ENCODE results near the gene RNF115. TPM values are rescaled to one million over a fixed set of nuclear protein-coding genes. Genes with fewer than 3 reads are reported as not detected.

Gene RNF115
- total and polyA plus RNA-seq, 4 donors: 3.2 to 10.0 (median 7.6) TPM

GRCh38 chr1:145849356-145850160 lies 25.7 kb upstream of the RNF115 start (continued):
- no peak for TF ChIP-seq JUND (IDR thresholded peaks at IDR 0.05)
- no peak for TF ChIP-seq YY1 (IDR thresholded peaks at IDR 0.05)
- no peak for TF ChIP-seq SP1 (IDR thresholded peaks at IDR 0.05)
- no peak for TF ChIP-seq EGR1 (IDR thresholded peaks at IDR 0.05; ENCODE audit: low read depth in 2 of 2)
- TF ChIP-seq CTCF (IDR thresholded peaks at IDR 0.05; ENCODE audit: low read depth, low read length, missing input control): no peak

GRCh38 chr1:145847827-145848226 lies 23.9 kb upstream of the RNF115 start:
- Histone ChIP-seq H3K4me3 (ENCODE audit: low read depth in 1 of 3, low read length in 3 of 3) (no peak overlapping the region), H3K27me3 (ENCODE audit: control insufficient read depth in 4 of 4, insufficient read depth in 4 of 4, low read length in 3 of 4) (no peaks in the 10 kb centered on the region), H3K9ac (ENCODE audit: low read depth in 1 of 2, low read length in 2 of 2) (no peak overlapping the region), H3K36me3 (ENCODE audit: control insufficient read depth in 4 of 4, insufficient read depth in 3 of 4, low read depth in 1 of 4, low read length in 3 of 4) (peaks cover 8 to 27% (median 16%) of the 10 kb centered on the region in 4 donors), H3K9me3 (ENCODE audit: control insufficient read depth in 4 of 4, low read length in 3 of 4) (no peaks in the 10 kb centered on the region), H3K4me1 (ENCODE audit: control insufficient read depth in 4 of 4, insufficient read depth in 4 of 4, low read length in 3 of 4) (peaks cover 5 to 13% (median 11%) of the 10 kb centered on the region in 4 donors), H3K27ac (ENCODE audit: low read depth in 1 of 2, low read length in 2 of 2) (no peak overlapping the region)
- no peak for DNase-seq (ENCODE audit: low spot score)
- 90% methylated on average over 3 of the region's 3 CpGs for WGBS
- TF ChIP-seq REST (IDR thresholded peaks at IDR 0.05) (no peak), HNF4A (conservative IDR thresholded peaks at IDR 0.05) (no peak), FOXA1 (IDR thresholded peaks at IDR 0.05) (no peak), ZBTB33 (IDR thresholded peaks at IDR 0.05) (no peak), EGR1 (IDR thresholded peaks at IDR 0.05; ENCODE audit: low read depth in 2 of 2) (no peak), YY1 (IDR thresholded peaks at IDR 0.05) (no peak), GABPA (IDR thresholded peaks at IDR 0.05 in 1 of 2, conservative IDR thresholded peaks at IDR 0.05 in 1 of 2) (no peak)

- H3K36me3 ChIP-seq (ENCODE audit: control insufficient read depth in 4 of 4, insufficient read depth in 3 of 4, low read depth in 1 of 4, low read length in 3 of 4): peaks cover 8 to 39% (median 30%) of the 10 kb centered on the region in 4 donors
Measured at GRCh38 chr1:145846201-145846612, 22.3 kb upstream of the RNF115 start.

More at GRCh38 chr1:145846201-145846612, 22.3 kb upstream of the RNF115 start:
- H3K4me3 ChIP-seq (ENCODE audit: low read depth in 1 of 3, low read length in 3 of 3): peak overlapping the region in 2 of 3 donors; percentile 29 to 63
- TF ChIP-seq ATF3 (IDR thresholded peaks at IDR 0.05) (no peak), EGR1 (IDR thresholded peaks at IDR 0.05; ENCODE audit: low read depth in 2 of 2) (no peak), RAD21 (IDR thresholded peaks at IDR 0.05) (peak; percentile 6 to 61), NR2F2 (IDR thresholded peaks at IDR 0.05) (no peak), TAF1 (conservative IDR thresholded peaks at IDR 0.05) (no peak), ZBTB33 (IDR thresholded peaks at IDR 0.05) (no peak), CTCF (IDR thresholded peaks at IDR 0.05; ENCODE audit: low read depth, low read length, missing input control) (peak; percentile 52), SP1 (IDR thresholded peaks at IDR 0.05) (no peak)
- H3K27me3 ChIP-seq (ENCODE audit: control insufficient read depth in 4 of 4, insufficient read depth in 4 of 4, low read length in 3 of 4): no peaks in the 10 kb centered on the region
- no peaks in the 10 kb centered on the region for H3K9me3 ChIP-seq (ENCODE audit: control insufficient read depth in 4 of 4, low read length in 3 of 4)
- 75% methylated on average over 3 of the region's 3 CpGs for WGBS
- H3K9ac ChIP-seq (ENCODE audit: low read depth in 1 of 2, low read length in 2 of 2): no peak overlapping the region
- H3K4me1 ChIP-seq (ENCODE audit: control insufficient read depth in 4 of 4, insufficient read depth in 4 of 4, low read length in 3 of 4): peaks cover 5 to 13% (median 11%) of the 10 kb centered on the region in 4 donors
- H3K27ac ChIP-seq (ENCODE audit: low read depth in 1 of 2, low read length in 2 of 2): peak overlapping the region in 1 of 2 donors; percentile 1
- DNase-seq (ENCODE audit: low spot score): no peak
